Chondrocyte (in vitro differentiated cells): Measurements from ENCODE around the gene ZNF680. TPM values are rescaled to one million over a fixed set of nuclear protein-coding genes. Genes with fewer than 3 reads are reported as not detected.

ENCODE experiments used
- DNase-seq: peaks from one replicate; pipeline ENCODE4 v3.0.0; 2021; ENCODE audit warnings: mixed read lengths, low spot score
- H3K27ac Mint-ChIP-seq: one replicate; pipeline ENCODE4 v1.8.0; 2021; ENCODE audit warnings: mild to moderate bottlenecking, moderate library complexity, mixed read lengths; ENCODE audit not compliant: unreplicated experiment
- H3K27me3 Mint-ChIP-seq: 2 replicates; pipeline ENCODE4 v1.8.0; 2021; ENCODE audit warnings: low read depth, mixed read lengths
- H3K36me3 Mint-ChIP-seq: 2 replicates; pipeline ENCODE4 v1.8.0; 2021; ENCODE audit warnings: low read depth, mixed read lengths
- H3K4me1 Mint-ChIP-seq: 2 replicates; pipeline ENCODE4 v1.8.0; 2021; ENCODE audit warnings: low read depth, mild to moderate bottlenecking, mixed read lengths
- H3K4me3 Mint-ChIP-seq: one replicate; pipeline ENCODE4 v1.8.0; 2021; ENCODE audit warnings: mild to moderate bottlenecking, moderate library complexity, mixed read lengths; ENCODE audit not compliant: unreplicated experiment
- H3K9me3 Mint-ChIP-seq: 2 replicates; pipeline ENCODE4 v1.8.0; 2021; ENCODE audit warnings: low read depth, mixed read lengths
- total RNA-seq: library from RNA; stranded (reverse); gene quantifications from 3 replicates; pipeline ENCODE4 v1.2.1, GENCODE V29; 2021
- TF ChIP-seq, protein P1 (sequence below): fragments of 200-600 bp; sonication (generic); IDR thresholded peaks from 2 replicates; pipeline ENCODE4 v1.5.0; 2021; ENCODE audit warnings: antibody characterized with exemption, mild to moderate bottlenecking, moderate library complexity

The ZNF680 gene
- total RNA-seq, 1 donor from 2014 or later: 3.9 TPM

GRCh38 chr7:64485623-64486022 is 77.2 kb downstream of the ZNF680 start:
- no peak overlapping the region for H3K27ac Mint-ChIP-seq
- peaks cover 56% of the 10 kb centered on the region for H3K9me3 Mint-ChIP-seq
- DNase-seq: no peak
- TF ChIP-seq, protein P1, sequence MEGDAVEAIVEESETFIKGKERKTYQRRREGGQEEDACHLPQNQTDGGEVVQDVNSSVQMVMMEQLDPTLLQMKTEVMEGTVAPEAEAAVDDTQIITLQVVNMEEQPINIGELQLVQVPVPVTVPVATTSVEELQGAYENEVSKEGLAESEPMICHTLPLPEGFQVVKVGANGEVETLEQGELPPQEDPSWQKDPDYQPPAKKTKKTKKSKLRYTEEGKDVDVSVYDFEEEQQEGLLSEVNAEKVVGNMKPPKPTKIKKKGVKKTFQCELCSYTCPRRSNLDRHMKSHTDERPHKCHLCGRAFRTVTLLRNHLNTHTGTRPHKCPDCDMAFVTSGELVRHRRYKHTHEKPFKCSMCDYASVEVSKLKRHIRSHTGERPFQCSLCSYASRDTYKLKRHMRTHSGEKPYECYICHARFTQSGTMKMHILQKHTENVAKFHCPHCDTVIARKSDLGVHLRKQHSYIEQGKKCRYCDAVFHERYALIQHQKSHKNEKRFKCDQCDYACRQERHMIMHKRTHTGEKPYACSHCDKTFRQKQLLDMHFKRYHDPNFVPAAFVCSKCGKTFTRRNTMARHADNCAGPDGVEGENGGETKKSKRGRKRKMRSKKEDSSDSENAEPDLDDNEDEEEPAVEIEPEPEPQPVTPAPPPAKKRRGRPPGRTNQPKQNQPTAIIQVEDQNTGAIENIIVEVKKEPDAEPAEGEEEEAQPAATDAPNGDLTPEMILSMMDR: no peak
- no peaks in the 10 kb centered on the region for H3K27me3 Mint-ChIP-seq
- H3K4me3 Mint-ChIP-seq: no peak overlapping the region
- H3K36me3 Mint-ChIP-seq: no peaks in the 10 kb centered on the region
- no peaks in the 10 kb centered on the region for H3K4me1 Mint-ChIP-seq

Other genes with a start within 250 kb of the ZNF680 start
- not detected in 3 replicates for gene ZNF736, start 249.1 kb downstream of the ZNF680 start, total RNA-seq
- gene ZNF107, start 103.1 kb upstream of the ZNF680 start, total RNA-seq: 1.7 to 3.3 TPM (median 1.9 TPM) in 3 replicates
- gene ZNF138, start 231.4 kb upstream of the ZNF680 start, total RNA-seq: 2.4 to 6.9 TPM (median 4.3 TPM) in 3 replicates